ENCODE measurements around the gene SPANXN2. TPM values are rescaled to one million over a fixed set of nuclear protein-coding genes. Genes with fewer than 3 reads are reported as not detected.

Gene SPANXN2
- total and polyA plus RNA-seq, 2 of the 4 experiments (the other 2 are of a cell fraction): not detected

DNA sequence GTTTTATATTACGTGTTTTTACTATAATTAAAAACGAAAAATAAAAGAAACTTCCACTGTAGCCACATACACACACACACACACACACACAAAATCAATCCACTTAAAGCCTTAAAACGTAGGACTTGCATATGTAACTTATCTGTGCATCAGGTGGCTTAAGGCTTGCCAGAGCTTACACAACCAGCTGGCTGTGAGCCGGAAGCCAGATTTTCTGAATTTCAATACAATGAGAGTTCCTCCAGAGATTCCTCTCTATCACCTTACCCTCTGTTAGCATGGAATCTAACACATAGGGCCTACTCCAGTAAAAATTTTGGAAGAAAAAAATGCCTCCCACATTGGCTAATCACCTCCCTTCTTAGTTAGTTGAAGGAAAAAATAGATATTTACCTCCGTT, 56.8 kb downstream of the SPANXN2 start:
- Histone ChIP-seq H4K5ac (ENCODE audit: low read depth, low read length) (no peak overlapping the region), H4K8ac (ENCODE audit: low read depth in 2 of 2, low read length in 2 of 2) (no peak overlapping the region), H2AK9ac (replicated peaks; ENCODE audit: low read depth, low read length, poor library complexity) (no peak overlapping the region), H4K91ac (ENCODE audit: insufficient read depth, low read depth, low read length) (no peak overlapping the region), H3K36me3 (ENCODE audit: control insufficient read depth, insufficient read depth, low read length) (no peaks in the 10 kb centered on the region), H2AFZ (replicated peaks; ENCODE audit: low read length, poor library complexity) (no peak overlapping the region), H3K4me3 (ENCODE audit: insufficient read depth, low read depth, low read length) (no peak overlapping the region), H2BK120ac (ENCODE audit: low read depth, low read length) (no peak overlapping the region), H3K9me1 (ENCODE audit: insufficient read depth, low read length) (no peaks in the 10 kb centered on the region), H2BK15ac (ENCODE audit: low read depth, low read length) (no peak overlapping the region), H3K18ac (ENCODE audit: low read depth, low read length) (no peak overlapping the region), H3K27ac (ENCODE audit: insufficient read depth, low read length) (no peak overlapping the region), H3K4ac (ENCODE audit: low read depth, low read length) (no peak overlapping the region), H3K4me2 (ENCODE audit: low read depth, low read length) (no peak overlapping the region), H3K14ac (replicated peaks; ENCODE audit: low read depth, low read length) (no peak overlapping the region), H3K9ac (ENCODE audit: low read depth, low read length) (no peak overlapping the region), H3K27me3 (ENCODE audit: control insufficient read depth, insufficient read depth, low read length) (no peaks in the 10 kb centered on the region), H2AK5ac (ENCODE audit: low read depth, low read length) (no peak overlapping the region), H4K20me1 (ENCODE audit: insufficient read depth, low read length) (no peaks in the 10 kb centered on the region), H3K23ac (ENCODE audit: low read depth, low read length) (no peak overlapping the region), H3K79me1 (ENCODE audit: low read depth in 1 of 2, low read length in 2 of 2) (no peaks in the 10 kb centered on the region), H3K9me3 (ENCODE audit: control insufficient read depth, insufficient read depth, low read length) (no peaks in the 10 kb centered on the region), H2BK20ac (ENCODE audit: low read depth, low read length) (no peak overlapping the region), H3K4me1 (ENCODE audit: control insufficient read depth, insufficient read depth, low read length) (no peaks in the 10 kb centered on the region), H2BK5ac (ENCODE audit: low read depth, low read length, poor library complexity, severe bottlenecking) (no peak overlapping the region), H3K56ac (ENCODE audit: extremely low read depth, insufficient read depth, low read length) (no peak overlapping the region)
- no peak for ATAC-seq (ENCODE audit: low read depth)
- TF ChIP-seq USF2 (IDR thresholded peaks at IDR 0.05; ENCODE audit: low read depth, low read length) (no peak), SMC3 (IDR thresholded peaks at IDR 0.05; ENCODE audit: low read depth, low read length) (no peak), RCOR1 (IDR thresholded peaks at IDR 0.05; ENCODE audit: insufficient replicate concordance, low read length) (no peak), FOS (IDR thresholded peaks at IDR 0.05; ENCODE audit: low read depth, low read length) (no peak), MAFK (IDR thresholded peaks at IDR 0.05; ENCODE audit: low read depth, low read length) (no peak), RAD21 (IDR thresholded peaks at IDR 0.05; ENCODE audit: low read length) (no peak)
- TF ChIP-seq, protein P1, sequence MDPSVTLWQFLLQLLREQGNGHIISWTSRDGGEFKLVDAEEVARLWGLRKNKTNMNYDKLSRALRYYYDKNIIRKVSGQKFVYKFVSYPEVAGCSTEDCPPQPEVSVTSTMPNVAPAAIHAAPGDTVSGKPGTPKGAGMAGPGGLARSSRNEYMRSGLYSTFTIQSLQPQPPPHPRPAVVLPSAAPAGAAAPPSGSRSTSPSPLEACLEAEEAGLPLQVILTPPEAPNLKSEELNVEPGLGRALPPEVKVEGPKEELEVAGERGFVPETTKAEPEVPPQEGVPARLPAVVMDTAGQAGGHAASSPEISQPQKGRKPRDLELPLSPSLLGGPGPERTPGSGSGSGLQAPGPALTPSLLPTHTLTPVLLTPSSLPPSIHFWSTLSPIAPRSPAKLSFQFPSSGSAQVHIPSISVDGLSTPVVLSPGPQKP (IDR thresholded peaks at IDR 0.05; ENCODE audit: borderline replicate concordance, low read depth, low read length): no peak
- no peak for DNase-seq
- POLR2A ChIA-PET (ENCODE audit: unreplicated experiment): no interaction called here
- no TSS peak for BruUV-seq (replicated peaks)
- no CpG with 5 or more reads among the region's 5 CpGs for WGBS, 2 experiments (ENCODE audit: extremely low coverage in 2 of 2, insufficient read length in 1 of 2)
- dilution Hi-C loops (cut with HindIII; ENCODE audit: low sequenced_read_pairs, unreplicated experiment) (no loop called here), intact Hi-C loops (cut with micrococcal nuclease) (no loop called here), in situ Hi-C loops (cut with MboI; ENCODE audit: low sequenced_read_pairs) (no loop called here)
- CTCF ChIA-PET: interaction anchor here (1.2 kb wide), 1 partner anchor 11 kb away, joined by 7 read pairs; no protein-coding TSS in a partner anchor

Other genes with a start within 250 kb of the SPANXN2 start
- gene SPANXN3, start 203.3 kb downstream of the SPANXN2 start, total RNA-seq (2012; rRNA removed): not detected in 2 replicates
- not detected in 2 replicates for gene SPANXN3, start 203.3 kb downstream of the SPANXN2 start, polyA plus RNA-seq (2012; rRNA removed)
- not detected in 2 replicates for gene SLITRK4, start 84.7 kb downstream of the SPANXN2 start, total RNA-seq (2012; rRNA removed)
- not detected in 2 replicates for gene SLITRK4, start 84.7 kb downstream of the SPANXN2 start, polyA plus RNA-seq (2012; rRNA removed)
- gene UBE2NL, start 163.3 kb upstream of the SPANXN2 start, total RNA-seq (2012; rRNA removed): not detected in 2 replicates
- not detected in 2 replicates for gene UBE2NL, start 163.3 kb upstream of the SPANXN2 start, polyA plus RNA-seq (2012; rRNA removed)

All from IMR-90 (cell line).